Kidney epithelial cell (primary cell): ENCODE results near the gene BNC2. TPM values are rescaled to one million over a fixed set of nuclear protein-coding genes. Genes with fewer than 3 reads are reported as not detected.

Experiments used
- DNase-seq: peaks from one replicate; pipeline ENCODE4 v3.0.0-alpha.2; 2010; ENCODE audit warnings: low read depth
- H3K27me3 ChIP-seq: 2 replicates; pipeline ENCODE4 v1.6.0; 2011; ENCODE audit warnings: low read length; ENCODE audit not compliant: control insufficient read depth, insufficient read depth
- H3K36me3 ChIP-seq: 2 replicates; pipeline ENCODE4 v1.5.1; 2011; ENCODE audit warnings: low read length; ENCODE audit not compliant: control insufficient read depth, insufficient read depth
- H3K4me3 ChIP-seq: 2 replicates; pipeline ENCODE4 v1.5.1; 2011; ENCODE audit warnings: low read depth, mild to moderate bottlenecking, control low read depth, low read length
- total RNA-seq: library from RNA; depleted of rRNA; stranded (reverse); fragments of >200 nt; gene quantifications from 2 replicates; pipeline ENCODE4 v1.2.3, GENCODE V29; 2015
- TF ChIP-seq, protein P1 (sequence below): IDR thresholded peaks from 2 replicates; pipeline ENCODE4 v1.5.1; 2011; ENCODE audit warnings: mild to moderate bottlenecking, moderate library complexity, low read length, control low read depth, inconsistent platforms; ENCODE audit not compliant: insufficient read depth, poor library complexity, severe bottlenecking

Gene BNC2
- total RNA-seq, 1 donor from 2014 or later: 1.5 TPM

DNA sequence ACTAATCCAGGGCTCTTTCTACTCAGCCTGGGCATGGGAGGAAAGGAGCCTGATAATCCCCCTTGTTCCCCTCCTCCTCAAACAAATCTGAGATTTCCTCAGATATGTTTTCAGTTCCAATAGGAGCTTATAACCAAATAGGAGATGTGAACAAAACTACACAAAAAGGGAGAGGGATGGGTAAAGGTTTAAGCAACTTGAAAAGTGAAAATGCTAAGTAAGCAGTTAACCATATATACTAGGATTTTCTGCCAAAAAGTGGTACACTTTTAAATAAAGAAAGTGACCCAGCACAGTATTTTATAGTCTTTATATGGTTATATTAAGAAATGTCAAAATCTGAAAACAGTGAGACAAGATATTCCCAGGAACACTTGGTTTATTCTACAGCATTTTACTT, 275.7 kb downstream of the BNC2 start:
- DNase-seq: no peak
- H3K36me3 ChIP-seq: no peaks in the 10 kb centered on the region
- H3K27me3 ChIP-seq: no peaks in the 10 kb centered on the region
- H3K4me3 ChIP-seq: no peak overlapping the region
- TF ChIP-seq, protein P1, sequence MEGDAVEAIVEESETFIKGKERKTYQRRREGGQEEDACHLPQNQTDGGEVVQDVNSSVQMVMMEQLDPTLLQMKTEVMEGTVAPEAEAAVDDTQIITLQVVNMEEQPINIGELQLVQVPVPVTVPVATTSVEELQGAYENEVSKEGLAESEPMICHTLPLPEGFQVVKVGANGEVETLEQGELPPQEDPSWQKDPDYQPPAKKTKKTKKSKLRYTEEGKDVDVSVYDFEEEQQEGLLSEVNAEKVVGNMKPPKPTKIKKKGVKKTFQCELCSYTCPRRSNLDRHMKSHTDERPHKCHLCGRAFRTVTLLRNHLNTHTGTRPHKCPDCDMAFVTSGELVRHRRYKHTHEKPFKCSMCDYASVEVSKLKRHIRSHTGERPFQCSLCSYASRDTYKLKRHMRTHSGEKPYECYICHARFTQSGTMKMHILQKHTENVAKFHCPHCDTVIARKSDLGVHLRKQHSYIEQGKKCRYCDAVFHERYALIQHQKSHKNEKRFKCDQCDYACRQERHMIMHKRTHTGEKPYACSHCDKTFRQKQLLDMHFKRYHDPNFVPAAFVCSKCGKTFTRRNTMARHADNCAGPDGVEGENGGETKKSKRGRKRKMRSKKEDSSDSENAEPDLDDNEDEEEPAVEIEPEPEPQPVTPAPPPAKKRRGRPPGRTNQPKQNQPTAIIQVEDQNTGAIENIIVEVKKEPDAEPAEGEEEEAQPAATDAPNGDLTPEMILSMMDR: no peak

DNA sequence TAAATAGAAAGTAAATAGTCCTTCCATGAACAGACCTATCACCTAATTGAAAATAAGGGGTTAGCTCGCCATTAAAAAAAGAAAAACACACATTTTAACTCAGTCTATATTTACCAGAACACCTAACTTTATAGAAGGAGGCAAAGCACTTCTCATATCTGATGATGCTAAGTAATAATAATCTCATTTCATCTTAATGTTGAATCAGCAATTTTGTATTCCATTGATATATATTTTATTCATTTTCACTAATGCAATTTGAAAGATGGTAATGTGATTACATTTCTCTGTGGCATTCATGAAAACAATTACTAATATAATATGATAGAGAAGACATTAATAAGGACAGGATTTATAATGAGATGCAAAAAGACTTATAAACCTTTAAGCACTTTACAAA, 276.7 kb downstream of the BNC2 start:
- H3K36me3 ChIP-seq: no peaks in the 10 kb centered on the region
- DNase-seq: no peak
- TF ChIP-seq, protein P1: no peak
- no peak overlapping the region for H3K4me3 ChIP-seq
- H3K27me3 ChIP-seq: no peaks in the 10 kb centered on the region

DNA sequence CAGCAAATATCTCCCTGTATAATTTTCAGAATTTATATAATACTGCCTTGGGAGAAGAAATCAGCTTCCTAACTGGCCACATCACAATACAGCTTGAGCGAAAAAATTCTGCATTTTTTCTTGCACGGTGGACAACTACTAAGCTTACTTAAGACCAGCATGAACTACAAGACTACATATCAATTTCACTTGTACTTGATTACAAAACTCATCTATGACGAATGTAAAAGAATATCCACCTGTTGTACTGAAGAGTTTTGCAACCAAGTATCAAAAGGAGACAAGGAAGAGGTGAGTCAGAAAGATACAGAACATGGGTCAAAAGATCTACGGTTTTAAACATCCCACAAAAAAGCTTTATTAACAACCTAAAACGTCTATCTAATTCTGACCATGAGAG, 279.4 kb downstream of the BNC2 start:
- no peak for DNase-seq
- no peak overlapping the region for H3K4me3 ChIP-seq
- H3K27me3 ChIP-seq: no peaks in the 10 kb centered on the region
- TF ChIP-seq, protein P1: no peak
- no peaks in the 10 kb centered on the region for H3K36me3 ChIP-seq

DNA sequence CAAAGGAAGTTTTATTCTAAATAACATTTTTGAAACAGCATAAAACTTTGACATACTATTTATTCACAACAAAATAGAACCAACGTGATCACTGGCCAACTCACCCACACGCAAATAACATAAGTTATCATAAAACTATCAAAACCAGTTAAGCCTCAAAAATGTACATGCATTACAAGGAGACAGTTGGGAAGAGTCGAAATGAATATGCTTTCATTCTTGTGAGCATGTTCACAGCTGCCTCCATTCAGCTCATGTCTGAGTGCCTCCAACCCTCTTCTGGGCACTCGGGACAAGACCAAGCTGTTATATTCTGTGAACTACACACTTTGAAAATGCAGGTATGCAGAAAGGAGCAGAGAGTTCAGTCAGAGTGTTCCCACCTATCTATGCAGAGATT, 284.9 kb downstream of the BNC2 start:
- no peaks in the 10 kb centered on the region for H3K36me3 ChIP-seq
- no peak overlapping the region for H3K4me3 ChIP-seq
- TF ChIP-seq, protein P1: no peak
- no peaks in the 10 kb centered on the region for H3K27me3 ChIP-seq
- DNase-seq: no peak

DNA sequence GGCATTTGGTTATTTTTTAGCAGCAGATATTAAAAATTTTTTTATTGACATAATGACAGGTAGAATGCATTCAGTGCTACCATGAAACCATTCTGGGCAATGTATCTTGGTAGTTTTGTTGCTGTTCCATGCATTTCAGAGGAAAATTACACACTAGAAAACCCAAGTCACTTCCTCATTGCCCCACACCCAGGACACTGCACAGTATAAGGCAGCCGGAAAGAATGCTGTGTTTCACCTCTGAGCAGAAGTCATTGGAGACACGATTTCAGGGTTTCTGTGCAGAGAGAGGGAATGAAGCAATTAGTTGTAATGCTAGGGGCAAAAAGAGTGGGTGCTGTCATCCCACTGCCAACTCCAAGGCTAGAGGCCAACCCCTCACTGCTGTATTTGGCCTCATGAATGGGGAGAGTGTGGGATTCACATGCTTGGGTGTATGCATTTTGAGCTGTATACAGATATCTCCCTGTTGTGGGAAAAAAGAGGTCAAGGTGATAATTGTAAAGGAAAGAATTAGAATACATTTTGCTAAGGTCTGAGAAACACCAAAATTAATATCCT, 290.5 kb downstream of the BNC2 start:
- H3K27me3 ChIP-seq: no peaks in the 10 kb centered on the region
- no peak for DNase-seq
- no peaks in the 10 kb centered on the region for H3K36me3 ChIP-seq
- no peak overlapping the region for H3K4me3 ChIP-seq
- TF ChIP-seq, protein P1: no peak

DNA sequence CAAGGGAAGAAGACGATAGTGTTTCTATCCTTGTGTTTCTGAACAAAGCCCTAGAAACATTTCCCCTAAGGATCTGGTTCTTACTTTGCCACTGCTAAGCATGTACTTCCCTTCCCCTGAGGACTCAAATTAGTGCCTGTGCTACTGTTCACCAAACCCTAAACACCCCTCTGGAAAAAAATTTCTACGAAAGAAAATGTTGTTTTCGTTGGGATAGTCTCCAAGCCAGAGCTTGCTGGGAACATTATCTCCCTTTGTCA, 294.6 kb downstream of the BNC2 start:
- Histone ChIP-seq H3K27me3 (no peaks in the 10 kb centered on the region), H3K36me3 (no peaks in the 10 kb centered on the region), H3K4me3 (no peak overlapping the region)
- TF ChIP-seq, protein P1: no peak
- DNase-seq: no peak
